HAP-1 (cell line): ENCODE data around the gene NR1I3.

Experiments
- DNase-seq, 2 experiments: peaks; one replicate each; pipeline ENCODE4 v3.0.0-alpha.2; 2016 to 2020; ENCODE audit warnings: low spot score in 2 of 2
- H3K27me3 ChIP-seq: fragments of 250-450 bp; sonication (Bioruptor Pico); 2 replicates; pipeline ENCODE4 v1.5.1; 2020; ENCODE audit warnings: low read depth, mild to moderate bottlenecking, moderate library complexity
- H3K36me3 ChIP-seq: fragments of 250-450 bp; sonication (Bioruptor Pico); replicated peaks from 2 replicates; pipeline ENCODE4 v1.5.1; 2020; ENCODE audit warnings: mild to moderate bottlenecking
- H3K4me1 ChIP-seq: fragments of 250-450 bp; sonication (Bioruptor Pico); 2 replicates; pipeline ENCODE4 v1.5.1; 2020; ENCODE audit warnings: mild to moderate bottlenecking
- H3K4me3 ChIP-seq: fragments of 250-450 bp; sonication (Bioruptor Pico); 2 replicates; pipeline ENCODE4 v1.5.1; 2020; ENCODE audit warnings: mild to moderate bottlenecking, moderate library complexity
- H3K9me3 ChIP-seq: fragments of 250-450 bp; sonication (Bioruptor Pico); 2 replicates; pipeline ENCODE4 v1.5.1; 2020; ENCODE audit warnings: mild to moderate bottlenecking, moderate library complexity
- in situ Hi-C: fragments of 300-500 bp; cut with MboI; formaldehyde crosslinking; loops from 3 replicates; pipeline ENCODE4 v1.14.3; 2020; ENCODE audit warnings: low sequenced_read_pairs, inconsistent platforms, mixed read lengths

The NR1I3 gene

DNA sequence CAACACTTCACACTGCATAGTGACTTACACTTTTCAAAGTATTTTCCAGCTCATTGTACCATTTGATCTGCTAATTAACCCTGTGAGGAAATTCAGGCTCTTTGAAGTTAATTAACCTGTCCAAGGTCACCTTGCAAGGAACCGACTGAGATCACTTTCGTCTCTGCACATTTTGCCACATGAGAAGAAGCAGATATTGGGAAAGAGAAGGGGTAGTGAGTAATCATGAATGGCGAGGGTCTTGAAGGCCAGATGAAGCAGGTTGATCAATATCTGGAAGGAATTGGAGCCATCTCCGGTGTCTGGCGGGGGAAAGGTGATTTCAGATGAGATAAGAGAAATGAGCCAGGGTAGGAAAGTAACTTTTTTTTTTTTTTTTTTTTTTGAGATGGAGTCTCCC, 18.0 kb downstream of the NR1I3 start:
- H3K9me3 ChIP-seq: no peaks in the 10 kb centered on the region; the same call in 1 of the 2 replicates
- H3K36me3 ChIP-seq: no peaks in the 10 kb centered on the region
- DNase-seq: no peak
- no peaks in the 10 kb centered on the region; the same call in 1 of the 2 replicates for H3K4me1 ChIP-seq
- no peaks in the 10 kb centered on the region for H3K27me3 ChIP-seq
- no peak overlapping the region for H3K4me3 ChIP-seq
- in situ Hi-C loops: no loop called here

DNA sequence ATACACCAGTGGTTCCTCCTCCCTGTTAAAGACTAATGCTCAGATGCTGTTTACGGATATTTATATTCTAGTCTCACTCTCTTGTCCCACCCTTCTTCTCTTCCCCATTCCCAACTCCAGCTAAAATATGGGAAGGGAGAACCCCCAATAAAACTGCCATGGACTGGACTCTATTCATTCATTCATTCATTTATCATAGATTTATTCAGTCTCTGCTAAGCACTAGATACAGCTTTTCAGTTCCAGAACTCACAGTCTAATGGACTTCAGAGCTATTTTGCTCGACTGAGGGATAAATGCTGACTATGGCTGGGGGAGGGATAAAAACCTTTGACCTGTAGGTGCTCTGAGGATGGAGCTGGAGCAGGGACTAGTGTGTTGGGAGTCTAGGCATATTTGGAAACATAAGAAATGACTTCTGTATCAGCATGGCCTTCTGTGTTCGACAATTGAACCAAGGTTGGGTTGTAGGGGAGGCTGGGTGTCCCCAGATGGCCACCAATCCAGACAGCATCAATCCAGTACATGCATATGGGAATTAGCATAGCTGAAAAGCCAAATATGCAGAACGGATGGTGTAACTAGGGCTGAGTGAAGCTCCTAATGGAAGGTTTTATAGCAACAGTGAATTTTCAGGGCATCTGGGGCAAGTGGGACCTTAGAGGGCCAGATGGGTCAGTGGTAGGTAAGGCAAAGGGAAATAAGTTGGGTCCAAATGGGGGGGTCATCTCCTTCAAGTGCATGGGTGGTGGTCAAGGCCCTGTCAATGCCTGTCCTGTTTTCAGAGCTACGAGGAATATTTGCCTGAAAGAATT, 18.7 kb downstream of the NR1I3 start:
- Histone ChIP-seq H3K9me3 (no peaks in the 10 kb centered on the region), H3K36me3 (peaks cover 3% of the 10 kb centered on the region), H3K4me1 (no peaks in the 10 kb centered on the region), H3K27me3 (no peaks in the 10 kb centered on the region), H3K4me3 (no peak overlapping the region)
- DNase-seq: no peak
- in situ Hi-C loops: no loop called here

DNA sequence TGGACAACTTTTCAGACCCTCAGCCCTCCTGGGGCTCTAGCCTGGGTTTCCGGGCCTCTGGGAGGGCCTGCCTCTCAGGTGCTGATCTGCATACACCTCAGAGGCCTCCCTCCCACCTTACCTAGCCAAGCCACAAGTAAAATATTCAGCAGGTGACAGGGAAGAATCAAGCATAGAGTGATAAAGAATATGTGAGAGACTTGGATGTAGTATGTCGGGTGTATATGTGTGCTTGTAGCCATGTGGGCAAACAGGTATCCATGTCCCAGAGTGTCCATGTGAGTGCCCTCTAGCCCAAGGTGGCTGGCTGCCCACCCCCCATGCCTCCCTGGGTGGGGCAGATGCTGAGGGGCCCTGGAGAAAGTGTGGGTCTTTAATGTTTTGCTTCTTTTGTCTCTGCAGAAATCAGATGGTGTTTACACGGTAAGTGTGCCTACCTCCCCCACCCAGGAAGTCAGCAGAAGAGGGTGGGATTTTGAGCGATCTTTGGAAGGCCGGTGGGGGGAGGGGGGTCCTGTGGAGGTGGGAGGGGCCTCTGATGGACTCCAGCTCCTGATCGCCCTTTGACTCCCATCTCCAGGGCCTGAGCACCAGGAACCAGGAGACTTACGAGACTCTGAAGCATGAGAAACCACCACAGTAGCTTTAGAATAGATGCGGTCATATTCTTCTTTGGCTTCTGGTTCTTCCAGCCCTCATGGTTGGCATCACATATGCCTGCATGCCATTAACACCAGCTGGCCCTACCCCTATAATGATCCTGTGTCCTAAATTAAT, 19.5 kb downstream of the NR1I3 start:
- Histone ChIP-seq H3K27me3 (no peaks in the 10 kb centered on the region), H3K4me3 (no peak overlapping the region), H3K36me3 (peaks cover 11% of the 10 kb centered on the region), H3K4me1 (no peaks in the 10 kb centered on the region), H3K9me3 (no peaks in the 10 kb centered on the region)
- DNase-seq: no peak
- in situ Hi-C loops: no loop called here

DNA sequence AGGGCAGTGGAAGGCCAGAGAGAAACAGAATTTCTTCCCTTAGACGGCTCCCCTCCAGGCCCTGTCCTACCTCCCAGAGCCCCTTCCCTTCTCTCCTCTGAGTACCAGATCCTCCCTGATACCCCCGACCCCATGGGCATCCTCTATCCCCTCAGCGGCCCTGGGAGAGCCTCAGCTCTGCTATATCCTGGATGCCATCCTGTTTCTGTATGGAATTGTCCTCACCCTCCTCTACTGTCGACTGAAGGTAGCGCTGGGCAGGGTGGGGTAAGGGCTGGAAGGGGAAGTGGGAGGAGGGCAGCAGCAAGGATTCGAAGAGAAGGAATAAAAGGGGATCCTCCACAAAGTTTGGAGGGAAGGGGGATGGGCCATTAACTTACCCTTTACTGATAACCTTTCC, 20.2 kb downstream of the NR1I3 start:
- no peak for DNase-seq
- H3K4me1 ChIP-seq: no peaks in the 10 kb centered on the region
- in situ Hi-C loops: no loop called here
- no peaks in the 10 kb centered on the region for H3K9me3 ChIP-seq
- no peaks in the 10 kb centered on the region for H3K27me3 ChIP-seq
- H3K36me3 ChIP-seq: peaks cover 18% of the 10 kb centered on the region
- no peak overlapping the region for H3K4me3 ChIP-seq

DNA sequence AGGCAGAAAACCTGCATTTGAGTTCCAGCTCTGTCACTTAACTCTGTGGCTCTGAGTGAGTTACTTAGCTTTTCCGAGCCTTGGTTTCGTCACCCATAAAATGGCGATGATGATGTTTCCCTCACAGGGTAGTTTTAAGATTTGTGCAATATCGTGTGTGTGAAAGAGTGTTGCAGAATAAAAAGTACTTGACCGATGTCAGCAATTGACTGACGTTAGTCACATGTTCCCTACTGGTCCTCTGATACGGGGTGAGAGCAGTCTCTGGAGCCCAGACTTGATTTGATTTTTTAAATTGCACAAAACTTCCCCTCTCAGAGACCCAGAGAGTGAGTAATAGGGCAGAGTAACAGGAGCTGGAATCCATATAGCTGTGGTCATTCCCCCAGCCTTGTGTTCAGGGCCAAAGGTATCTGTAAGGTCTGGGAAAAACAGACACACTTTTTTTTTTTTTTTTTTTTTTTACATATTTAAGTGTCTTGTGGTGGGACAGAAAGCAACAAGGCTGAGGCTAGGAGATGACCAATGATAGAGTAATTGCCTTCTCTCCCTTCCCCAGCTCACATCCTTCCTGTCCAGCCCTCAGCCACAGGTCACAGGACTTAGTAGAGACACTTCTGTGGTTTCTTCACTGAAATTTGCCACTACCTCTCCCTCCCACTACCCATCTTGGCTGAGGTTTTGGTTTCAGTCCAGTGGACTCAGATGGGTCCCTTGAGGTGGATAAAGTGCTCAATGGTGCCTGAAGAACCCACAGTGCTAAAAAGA, 20.9 kb downstream of the NR1I3 start:
- H3K27me3 ChIP-seq: no peaks in the 10 kb centered on the region

DNA sequence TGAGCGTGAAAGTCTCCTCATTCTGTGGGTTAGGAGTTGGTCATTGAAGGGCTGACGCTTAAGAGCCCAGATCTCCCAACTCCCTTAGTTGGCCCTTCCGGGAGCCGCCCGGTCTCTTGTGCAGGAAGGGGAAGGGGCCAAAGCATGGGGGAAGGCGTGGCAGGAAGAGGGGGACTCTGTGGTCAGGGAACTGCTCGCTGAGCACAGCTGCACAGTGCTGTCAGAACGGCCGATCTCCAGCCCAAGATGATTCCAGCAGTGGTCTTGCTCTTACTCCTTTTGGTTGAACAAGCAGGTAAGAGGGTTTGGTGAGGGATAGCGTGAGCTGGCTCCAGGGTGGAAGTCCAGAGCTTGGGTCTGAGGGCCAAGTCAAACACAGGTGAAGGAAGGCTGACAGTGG, 22.9 kb downstream of the NR1I3 start, which contains the start of gene FCER1G:
Gene FCER1G, plus strand, starts transcription at position 220 of the 400 bp plus-strand sequence. Its CDS starts 27 bp downstream, at position 247.
- Histone ChIP-seq H3K4me1 (no peaks in the 10 kb centered on the region), H3K9me3 (no peaks in the 10 kb centered on the region), H3K4me3 (no peak within 1 kb of the TSS), H3K36me3 (peaks cover 44% of the 10 kb centered on the region), H3K27me3 (no peaks in the 10 kb centered on the region)
- in situ Hi-C loops: no loop called here
- DNase-seq: no peak

More for the DNA sequence above, 20.9 kb downstream of the NR1I3 start:
- no peaks in the 10 kb centered on the region for H3K4me1 ChIP-seq
- no peak overlapping the region for H3K4me3 ChIP-seq
- in situ Hi-C loops: no loop called here
- no peaks in the 10 kb centered on the region for H3K9me3 ChIP-seq
- peaks cover 25% of the 10 kb centered on the region for H3K36me3 ChIP-seq
- no peak for DNase-seq

DNA sequence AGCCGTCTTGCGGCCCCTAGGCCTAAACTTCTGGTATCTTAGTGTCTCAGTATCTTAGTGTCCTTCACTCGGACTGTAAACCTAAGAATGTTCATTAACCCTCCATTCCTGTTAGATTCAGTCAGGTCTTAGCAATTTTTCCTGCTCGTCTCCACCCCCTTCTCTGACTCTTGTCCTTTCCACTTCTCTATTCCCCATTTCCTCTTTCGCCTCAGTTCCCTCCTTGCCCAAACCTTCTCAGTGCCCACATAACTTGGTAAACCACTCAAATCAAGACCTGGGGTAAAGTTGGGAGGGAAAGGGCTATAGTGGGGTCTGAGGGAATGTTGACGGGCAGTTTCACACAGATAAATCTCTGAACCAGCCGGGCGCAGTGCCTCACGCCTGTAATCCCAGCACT, 23.6 kb downstream of the NR1I3 start:
- in situ Hi-C loops: no loop called here
- Histone ChIP-seq H3K4me3 (no peak overlapping the region), H3K4me1 (no peaks in the 10 kb centered on the region), H3K36me3 (peaks cover 51% of the 10 kb centered on the region), H3K9me3 (no peaks in the 10 kb centered on the region), H3K27me3 (no peaks in the 10 kb centered on the region)
- DNase-seq: no peak

DNA sequence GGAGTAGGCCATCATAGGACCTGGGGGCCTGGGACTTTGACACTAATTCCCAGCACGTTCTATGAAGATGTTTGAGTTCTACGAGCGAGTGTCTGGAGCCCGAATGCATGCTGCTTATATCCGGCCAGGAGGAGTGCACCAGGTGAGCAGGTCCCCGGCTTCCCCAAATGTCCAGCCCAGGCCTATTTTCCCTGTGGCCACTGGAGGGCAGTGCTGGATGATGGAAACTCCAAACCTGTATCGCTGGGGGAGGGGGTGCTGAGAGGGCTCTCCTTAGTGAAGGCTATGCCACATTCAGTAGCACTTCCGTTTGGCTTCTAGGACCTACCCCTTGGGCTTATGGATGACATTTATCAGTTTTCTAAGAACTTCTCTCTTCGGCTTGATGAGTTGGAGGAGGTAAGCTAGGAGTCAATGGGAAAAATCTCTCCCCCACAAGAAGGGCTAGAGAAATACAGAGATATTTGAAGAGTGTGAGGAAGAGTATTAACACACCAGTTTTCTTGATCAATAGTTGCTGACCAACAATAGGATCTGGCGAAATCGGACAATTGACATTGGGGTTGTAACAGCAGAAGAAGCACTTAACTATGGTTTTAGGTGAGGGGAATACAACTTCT, 28.1 kb downstream of the NR1I3 start:
- Histone ChIP-seq H3K36me3 (peaks cover 85% of the 10 kb centered on the region), H3K9me3 (no peaks in the 10 kb centered on the region), H3K4me1 (no peaks in the 10 kb centered on the region), H3K27me3 (no peaks in the 10 kb centered on the region), H3K4me3 (no peak overlapping the region)
- in situ Hi-C loops: no loop called here
- DNase-seq: peak; percentile 66 to 90

DNA sequence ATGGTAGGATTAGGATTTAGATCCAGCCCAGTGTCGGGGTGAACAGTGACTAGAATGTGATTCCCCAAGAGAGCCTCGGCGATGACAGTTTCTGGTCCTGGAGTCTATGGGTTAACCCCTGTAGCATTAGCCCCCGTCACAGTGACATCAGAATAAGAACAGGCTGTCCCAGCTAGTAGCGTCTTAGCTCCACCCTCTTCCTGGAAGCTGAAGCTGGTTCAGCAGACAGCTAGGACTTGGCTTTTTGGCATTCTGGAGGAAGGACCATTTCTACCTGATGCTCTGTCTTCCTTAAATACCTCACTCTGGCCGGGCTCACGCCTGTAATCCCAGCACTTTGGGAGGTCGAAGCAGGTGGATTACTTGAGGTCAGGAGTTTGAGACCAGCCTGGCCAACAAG, 30.8 kb downstream of the NR1I3 start:
- Histone ChIP-seq H3K36me3 (peaks cover 72% of the 10 kb centered on the region), H3K9me3 (no peaks in the 10 kb centered on the region), H3K4me1 (peaks cover 4% of the 10 kb centered on the region; the same call in 1 of the 2 replicates), H3K27me3 (no peaks in the 10 kb centered on the region), H3K4me3 (no peak overlapping the region)
- DNase-seq: no peak
- in situ Hi-C loops: no loop called here

DNA sequence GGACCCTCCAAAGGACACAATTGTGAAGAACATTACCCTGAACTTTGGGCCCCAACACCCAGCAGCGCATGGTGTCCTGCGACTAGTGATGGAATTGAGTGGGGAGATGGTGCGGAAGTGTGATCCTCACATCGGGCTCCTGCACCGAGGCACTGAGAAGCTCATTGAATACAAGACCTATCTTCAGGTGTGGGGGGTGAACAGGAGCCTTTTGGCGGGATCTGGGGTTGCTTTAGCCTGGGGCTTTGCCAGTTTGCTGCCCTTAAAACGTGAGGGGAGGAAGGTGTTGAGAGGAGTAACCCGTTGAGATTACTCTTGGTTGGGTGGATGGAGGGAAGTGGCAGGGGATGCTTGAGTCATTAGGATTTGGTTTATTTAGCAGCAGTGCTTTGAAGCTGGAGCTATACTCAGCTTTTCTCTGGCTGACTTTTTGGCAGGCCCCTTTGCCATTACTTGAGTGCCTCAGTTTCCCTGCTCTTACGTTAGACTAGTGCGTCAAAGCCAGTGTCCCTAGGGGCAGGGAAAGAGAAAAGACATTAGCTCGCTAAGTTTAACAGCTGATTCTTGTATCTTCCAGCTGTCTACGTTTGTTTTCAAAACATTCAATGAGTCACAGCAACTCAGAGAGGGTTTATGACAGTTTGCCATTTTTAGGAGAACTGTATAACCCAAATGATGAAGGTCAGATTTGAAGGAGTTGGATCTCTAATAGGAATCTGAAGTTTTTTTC, 31.4 kb downstream of the NR1I3 start:
- Histone ChIP-seq H3K9me3 (no peaks in the 10 kb centered on the region), H3K27me3 (no peaks in the 10 kb centered on the region), H3K36me3 (peaks cover 67% of the 10 kb centered on the region), H3K4me1 (peaks cover 7% of the 10 kb centered on the region), H3K4me3 (no peak overlapping the region)
- no peak for DNase-seq
- in situ Hi-C loops: no loop called here

DNA sequence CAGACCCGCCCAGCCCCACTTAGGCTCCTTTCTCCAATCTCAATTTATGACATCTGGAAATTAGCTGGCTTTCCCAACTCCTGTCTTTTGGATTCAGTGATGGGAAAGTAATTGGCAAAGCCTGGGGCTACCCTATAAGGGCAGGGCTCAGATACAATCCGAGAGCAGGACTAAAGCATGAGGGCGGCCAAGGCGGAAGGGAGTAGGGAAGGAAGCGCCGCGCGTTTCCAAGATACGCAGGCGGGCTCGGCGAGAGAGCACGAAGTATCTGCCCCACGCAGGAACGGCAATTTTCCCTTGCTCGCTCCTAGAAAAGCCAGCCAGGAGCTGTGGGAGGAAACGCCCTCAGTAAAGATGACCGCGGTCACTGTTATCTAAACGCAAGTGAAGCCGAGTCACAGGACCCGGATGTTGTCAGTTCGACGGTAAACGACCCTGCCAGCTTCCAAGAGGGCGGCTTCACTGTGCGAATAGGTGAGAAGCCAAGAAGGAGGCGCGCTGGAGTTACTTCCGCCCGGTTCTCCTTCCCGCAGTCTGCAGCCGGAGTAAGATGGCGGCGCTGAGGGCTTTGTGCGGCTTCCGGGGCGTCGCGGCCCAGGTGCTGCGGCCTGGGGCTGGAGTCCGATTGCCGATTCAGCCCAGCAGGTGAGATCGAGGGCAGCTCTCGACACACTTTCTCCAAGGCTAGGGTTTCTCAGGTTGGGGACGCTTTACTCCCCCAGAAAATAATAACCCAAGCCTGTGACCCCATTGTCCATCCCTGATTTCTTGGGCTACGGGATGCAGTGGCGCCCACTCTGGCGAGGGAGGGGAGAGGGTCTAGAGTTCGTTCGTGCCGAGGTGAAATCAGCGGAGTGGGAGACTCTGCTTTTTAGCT, 35.9 kb downstream of the NR1I3 start, which contains the start of gene NDUFS2:
Gene NDUFS2, plus strand, starts transcription at position 532 of the 877 bp plus-strand sequence. Its CDS starts 19 bp downstream, at position 551.
- peaks cover 26% of the 10 kb centered on the region for H3K4me1 ChIP-seq
- peak within 1 kb of the TSS; percentile 63 for H3K4me3 ChIP-seq
- DNase-seq: peak; percentile 98 to 99
- H3K36me3 ChIP-seq: peaks cover 27% of the 10 kb centered on the region
- in situ Hi-C loops: no loop called here
- H3K27me3 ChIP-seq: no peaks in the 10 kb centered on the region
- H3K9me3 ChIP-seq: no peaks in the 10 kb centered on the region
